Glutamatergic neuron (in vitro differentiated cells): ENCODE data around the gene PMS1. TPM values are rescaled to one million over a fixed set of nuclear protein-coding genes. Genes with fewer than 3 reads are reported as not detected.

Experiments
- DNase-seq: peaks from one replicate; pipeline ENCODE4 v3.0.0; 2022
- H3K27ac Mint-ChIP-seq: one replicate; pipeline ENCODE4 v1.8.0; 2020; ENCODE audit warnings: mild to moderate bottlenecking, mixed read lengths, inconsistent platforms; ENCODE audit not compliant: unreplicated experiment
- H3K27me3 Mint-ChIP-seq: one replicate; pipeline ENCODE4 v1.8.0; 2020; ENCODE audit warnings: mild to moderate bottlenecking, moderate library complexity, mixed read lengths, inconsistent platforms; ENCODE audit not compliant: unreplicated experiment
- H3K36me3 Mint-ChIP-seq: one replicate; pipeline ENCODE4 v1.8.0; 2020; ENCODE audit warnings: mild to moderate bottlenecking, mixed read lengths, inconsistent platforms; ENCODE audit not compliant: unreplicated experiment
- H3K4me1 Mint-ChIP-seq: one replicate; pipeline ENCODE4 v1.8.0; 2020; ENCODE audit warnings: mild to moderate bottlenecking, low read depth, mixed read lengths, inconsistent platforms; ENCODE audit not compliant: unreplicated experiment
- H3K4me3 Mint-ChIP-seq: one replicate; pipeline ENCODE4 v1.8.0; 2020; ENCODE audit warnings: mild to moderate bottlenecking, mixed read lengths, inconsistent platforms; ENCODE audit not compliant: unreplicated experiment
- H3K9me3 Mint-ChIP-seq: one replicate; pipeline ENCODE4 v1.8.0; 2020; ENCODE audit warnings: mild to moderate bottlenecking, moderate library complexity, mixed read lengths, inconsistent platforms; ENCODE audit not compliant: unreplicated experiment
- CTCF ChIP-seq: fragments of 200-600 bp; sonication (generic); IDR thresholded peaks from one replicate; pipeline ENCODE4 v1.5.0; 2021; ENCODE audit not compliant: partially characterized antibody, unreplicated experiment
- total RNA-seq: library from RNA; stranded (reverse); fragmentation: NEBNext Ultra II Directional; extraction: Animal tissue kit (Norgen Biotek cat#: 25700); gene quantifications from one replicate; pipeline ENCODE4 v1.2.1, GENCODE V29; 2021; ENCODE audit not compliant: unreplicated experiment

PMS1 gene
- total RNA-seq, 1 donor from 2014 or later, result 45.0 TPM

- no peak overlapping the region for H3K4me3 Mint-ChIP-seq
- H3K4me1 Mint-ChIP-seq, result no peaks in the 10 kb centered on the region
- no peak overlapping the region for H3K27ac Mint-ChIP-seq
- H3K36me3 Mint-ChIP-seq, result no peaks in the 10 kb centered on the region
- no peak for DNase-seq
- peaks cover 2% of the 10 kb centered on the region for H3K9me3 Mint-ChIP-seq
- H3K27me3 Mint-ChIP-seq, result no peaks in the 10 kb centered on the region
- TF ChIP-seq CTCF, result no peak
These were observed 114.9 kb downstream of the PMS1 start for GRCh38 chr2:189899101-189899500.

GRCh38 chr2:189900726-189901125, 116.5 kb downstream of the PMS1 start:
- TF ChIP-seq CTCF, result no peak
- DNase-seq, result no peak
- Mint-ChIP-seq H3K4me1 (no peaks in the 10 kb centered on the region), H3K36me3 (no peaks in the 10 kb centered on the region), H3K27me3 (no peaks in the 10 kb centered on the region), H3K9me3 (no peaks in the 10 kb centered on the region), H3K27ac (no peak overlapping the region), H3K4me3 (no peak overlapping the region)

- Mint-ChIP-seq H3K9me3 (no peaks in the 10 kb centered on the region), H3K36me3 (no peaks in the 10 kb centered on the region)
These were observed 117.4 kb downstream of the PMS1 start for GRCh38 chr2:189901664-189902063.

GRCh38 chr2:189913821-189914220, 129.6 kb downstream of the PMS1 start:
- Mint-ChIP-seq H3K4me1 (no peaks in the 10 kb centered on the region), H3K9me3 (no peaks in the 10 kb centered on the region), H3K27ac (no peak overlapping the region), H3K4me3 (no peak overlapping the region), H3K36me3 (no peaks in the 10 kb centered on the region), H3K27me3 (no peaks in the 10 kb centered on the region)
- DNase-seq, result no peak
- TF ChIP-seq CTCF, result no peak

More at GRCh38 chr2:189901664-189902063, 117.4 kb downstream of the PMS1 start:
- no peak overlapping the region for H3K4me3 Mint-ChIP-seq
- no peak overlapping the region for H3K27ac Mint-ChIP-seq
- H3K27me3 Mint-ChIP-seq, result no peaks in the 10 kb centered on the region
- no peak for DNase-seq
- no peak for TF ChIP-seq CTCF
- no peaks in the 10 kb centered on the region for H3K4me1 Mint-ChIP-seq

GRCh38 chr2:189916651-189917050, 132.4 kb downstream of the PMS1 start:
- TF ChIP-seq CTCF, result no peak
- no peak overlapping the region for H3K4me3 Mint-ChIP-seq
- no peaks in the 10 kb centered on the region for H3K36me3 Mint-ChIP-seq
- H3K9me3 Mint-ChIP-seq, result no peaks in the 10 kb centered on the region
- DNase-seq, result no peak
- no peaks in the 10 kb centered on the region for H3K27me3 Mint-ChIP-seq
- H3K27ac Mint-ChIP-seq, result no peak overlapping the region
- H3K4me1 Mint-ChIP-seq, result no peaks in the 10 kb centered on the region

Other genes with a start within 250 kb of the PMS1 start
- gene SLC40A1, start 203.7 kb upstream of the PMS1 start, total RNA-seq, result 0.56 TPM
- 39.9 TPM for gene ASNSD1, start 123.0 kb upstream of the PMS1 start, total RNA-seq
- gene ANKAR, start 109.8 kb upstream of the PMS1 start, total RNA-seq, result 3.6 TPM
- 12.5 TPM for gene OSGEPL1, start 21.7 kb upstream of the PMS1 start, total RNA-seq
- gene ORMDL1, start 111 bp upstream of the PMS1 start, total RNA-seq, result 55.1 TPM